Cardiac fibroblast (primary cell): Measurements from ENCODE around the gene ACAA2.
A peak's percentile ranks its signal among the peaks of the same experiment; 100 is the strongest.
"Not testable (repeated sequence)": the region's sequence is repeated elsewhere in the genome, so short reads cannot be mapped to it uniquely, and the experiment has no call there.

Source experiments
- DNase-seq, 2 donors: peaks; one replicate each; pipeline versions ENCODE4 v3.0.0 to v3.0.0-alpha.2; 2010; ENCODE audit warnings: low read depth in 2 of 2
- H3K4me3 ChIP-seq, 2 donors: replicated peaks in 1 of 2; 1 replicate in 1 of 2; 2 replicates in 1 of 2; pipeline ENCODE4 v1.5.1; 2011; ENCODE audit warnings: low read depth in 2 of 2, low read length in 2 of 2, mild to moderate bottlenecking in 2 of 2, moderate library complexity in 1 of 2
- CTCF ChIP-seq: IDR thresholded peaks from one replicate; pipeline ENCODE4 v1.5.1; 2011; ENCODE audit warnings: low read depth, mild to moderate bottlenecking, low read length, inconsistent platforms

ACAA2 gene

DNA sequence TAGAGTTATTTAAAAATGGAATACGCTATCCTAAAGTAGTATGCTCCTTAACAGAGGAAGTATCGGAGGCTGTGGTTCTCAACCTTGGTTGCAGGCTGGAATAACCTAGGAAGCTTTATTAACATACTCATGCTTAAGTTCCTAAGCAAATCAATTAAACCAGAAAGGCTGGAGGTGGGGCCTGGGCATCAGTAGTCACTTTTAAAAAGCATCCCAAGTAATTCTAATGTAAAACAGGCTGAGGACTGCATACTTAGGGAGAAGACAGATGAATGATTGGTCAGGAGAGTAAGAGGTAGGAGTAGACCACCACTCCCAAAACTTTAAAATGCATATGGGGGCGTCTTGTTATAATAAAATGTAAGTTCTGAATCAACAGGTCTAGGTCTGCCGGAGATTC lies 15.3 kb downstream of the ACAA2 start:
- no peak for TF ChIP-seq CTCF
- no peak for DNase-seq
- H3K4me3 ChIP-seq, result no peak overlapping the region

DNA sequence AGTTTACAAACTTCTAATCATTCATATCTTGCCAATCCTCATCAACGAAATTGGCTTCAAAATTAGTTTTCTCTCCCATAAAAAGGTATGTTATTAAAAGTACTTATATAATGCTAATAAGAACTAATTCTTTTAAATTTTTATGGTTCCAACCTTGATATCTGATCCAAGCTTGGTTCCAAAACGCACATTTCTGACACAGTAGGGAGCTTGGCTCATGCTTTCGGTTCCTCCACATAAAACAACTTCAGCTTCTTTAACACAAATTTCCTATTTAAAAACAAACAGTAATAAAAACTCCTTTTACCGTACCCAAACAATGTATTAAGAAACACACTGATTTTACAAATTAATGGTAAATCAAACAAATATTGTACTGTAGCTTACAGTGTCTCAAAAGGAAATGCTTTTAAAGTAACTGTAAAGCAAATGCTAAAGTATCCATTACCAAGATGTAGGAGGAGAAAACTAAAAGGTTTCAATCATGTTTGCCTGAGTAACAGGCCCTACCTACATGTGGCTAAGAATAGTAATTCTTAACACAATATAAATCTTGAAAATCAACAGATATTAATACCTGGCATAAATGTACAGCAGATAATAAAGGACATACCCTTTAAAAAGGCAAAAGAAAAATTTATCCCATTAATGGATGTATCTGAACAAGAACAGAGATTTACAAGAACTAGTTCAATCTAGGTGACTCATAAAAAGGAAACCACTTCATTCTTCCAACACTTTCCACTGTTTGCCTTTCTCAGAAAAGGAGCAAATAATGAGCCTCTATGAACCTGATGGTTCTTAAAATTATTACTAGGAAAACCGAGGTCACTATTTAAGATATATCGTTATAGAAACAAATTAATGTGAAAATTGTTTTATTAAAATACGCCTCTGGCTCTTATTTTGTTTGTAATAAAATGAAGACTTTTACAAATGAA lies 17.5 kb downstream of the ACAA2 start:
- no peak for DNase-seq
- TF ChIP-seq CTCF, result no peak
- H3K4me3 ChIP-seq, result no peak overlapping the region

DNA sequence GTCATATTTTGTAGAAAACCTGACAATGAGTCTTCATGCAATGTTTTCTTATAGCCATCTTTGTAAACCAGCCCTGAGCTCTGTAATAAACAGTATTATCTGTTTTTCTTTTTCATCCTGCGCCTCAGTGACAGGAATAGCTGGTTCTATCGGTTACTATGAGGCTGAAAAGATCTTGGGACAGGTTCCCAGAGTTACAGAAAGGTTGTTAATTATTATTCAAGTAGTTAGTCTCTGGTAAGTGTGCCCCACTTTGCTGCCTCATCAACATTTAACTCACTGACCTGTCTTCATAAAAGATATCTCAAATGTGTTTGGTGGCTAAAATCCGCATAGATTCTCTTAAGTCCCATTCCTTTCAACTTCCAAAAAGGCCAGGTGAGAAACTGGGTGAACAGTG lies 18.6 kb downstream of the ACAA2 start:
- no peak for TF ChIP-seq CTCF
- H3K4me3 ChIP-seq, result no peak overlapping the region
- DNase-seq, result no peak

- not testable (repeated sequence) for DNase-seq, H3K4me3 ChIP-seq
These were observed 23.7 kb downstream of the ACAA2 start for GRCh38 chr18:49789560-49790134.

- peak overlapping the region in 1 of 2 donors; percentile 16 for H3K4me3 ChIP-seq
- TF ChIP-seq CTCF, result no peak
- DNase-seq, result peak; percentile 21 to 52
These were observed 24.9 kb downstream of the ACAA2 start for GRCh38 chr18:49788327-49788898.

GRCh38 chr18:49786019-49786720 lies 27.2 kb downstream of the ACAA2 start:
- DNase-seq, result no peak
- TF ChIP-seq CTCF, result no peak
- H3K4me3 ChIP-seq, result no peak overlapping the region
